Measurements from ENCODE around the gene CAMK2B. TPM values are rescaled to one million over a fixed set of nuclear protein-coding genes. Genes with fewer than 3 reads are reported as not detected.

The CAMK2B gene
- total and polyA plus RNA-seq, 2 of the 13 experiments (the other 11 are each of a cell fraction or from before 2014, with no cell fraction given): 0.27 to 0.48 TPM

DNA sequence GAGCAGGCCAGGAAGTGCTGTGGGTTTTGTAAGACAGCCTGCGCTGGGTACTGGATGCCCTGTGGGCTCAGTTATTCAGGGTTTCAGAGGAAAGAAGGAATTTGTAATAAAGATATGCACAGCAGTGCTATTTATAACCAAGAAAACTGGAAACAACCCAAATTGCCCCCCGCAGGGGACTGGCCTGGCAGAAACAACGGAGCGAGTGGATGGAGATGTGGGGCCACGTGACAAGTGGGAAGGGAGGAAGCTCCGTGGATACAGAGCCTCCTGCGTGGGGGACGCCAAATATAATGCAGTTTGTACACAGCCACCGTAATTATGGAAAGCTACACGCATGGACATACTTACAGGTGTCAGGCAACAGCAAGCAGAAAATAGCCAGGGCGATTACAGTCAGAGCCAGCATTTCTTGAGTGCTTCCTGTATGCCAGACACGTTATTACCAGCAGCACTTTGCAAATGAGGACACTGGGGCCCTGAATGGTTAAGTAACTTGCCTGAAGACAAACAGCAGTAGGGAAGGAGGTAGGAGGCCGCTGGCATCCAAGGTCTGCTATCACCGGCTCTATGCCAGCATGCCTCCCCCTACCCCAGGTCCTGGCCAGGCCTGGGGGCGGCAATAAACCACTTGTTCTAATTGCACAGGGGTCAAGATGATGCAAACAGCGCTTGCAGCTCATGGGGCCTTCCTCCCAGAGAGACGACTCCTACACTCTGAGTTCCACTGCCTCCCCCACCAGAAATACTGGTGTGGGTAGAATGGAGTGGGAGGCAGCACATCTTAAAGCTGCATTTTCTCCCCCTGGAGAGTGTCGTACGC is 8.7 kb upstream of the CAMK2B start:
- no peak overlapping the region for H3K4me3 ChIP-seq (replicated peaks in 1 of 3; ENCODE audit: insufficient read depth in 1 of 3, low read depth in 2 of 3, low read length in 3 of 3)
- H3K4me2 ChIP-seq (ENCODE audit: low read depth, low read length): no peak overlapping the region
- H3K27ac ChIP-seq (ENCODE audit: extremely low read length, insufficient read depth, low read length): no peak overlapping the region
- ChIA-PET POLR2A (no interaction called here), CTCF (ENCODE audit: low intra/inter-chr PET ratio, low total read pairs) (no interaction called here)
- no peak for TF ChIP-seq ZNF562 (CRISPR knock-in tag; IDR thresholded peaks at IDR 0.05; ENCODE audit: borderline replicate concordance)
- no peak for TF ChIP-seq WIZ (CRISPR knock-in tag; IDR thresholded peaks at IDR 0.05)
- no peak for TF ChIP-seq HNF1B (CRISPR knock-in tag; IDR thresholded peaks at IDR 0.05)
- TF ChIP-seq, protein P1, sequence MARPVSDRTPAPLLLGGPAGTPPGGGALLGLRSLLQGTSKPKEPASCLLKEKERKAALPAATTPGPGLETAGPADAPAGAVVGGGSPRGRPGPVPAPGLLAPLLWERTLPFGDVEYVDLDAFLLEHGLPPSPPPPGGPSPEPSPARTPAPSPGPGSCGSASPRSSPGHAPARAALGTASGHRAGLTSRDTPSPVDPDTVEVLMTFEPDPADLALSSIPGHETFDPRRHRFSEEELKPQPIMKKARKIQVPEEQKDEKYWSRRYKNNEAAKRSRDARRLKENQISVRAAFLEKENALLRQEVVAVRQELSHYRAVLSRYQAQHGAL (CRISPR knock-in tag; IDR thresholded peaks at IDR 0.05; ENCODE audit: not compliant biosample characterization): no peak
- H3K4me1 ChIP-seq (ENCODE audit: insufficient read depth, low read length): 0 out of 2 replicates have a peak, but pooled peaks cover 4% of the 10 kb centered on the region
- H4K20me1 ChIP-seq (ENCODE audit: insufficient read depth, low read length): no peaks in the 10 kb centered on the region
- intact Hi-C loops (cut with micrococcal nuclease; ENCODE audit: unreplicated experiment) (no loop called here), in situ Hi-C loops (cut with HindIII; ENCODE audit: extremely low pct_ligation_motif_present, low pct_unique_long_range_greater_than_20kb) (no loop called here)
- H3K9me3 ChIP-seq (ENCODE audit: low read length): no peaks in the 10 kb centered on the region
- H2AFZ ChIP-seq (ENCODE audit: low read length): no peak overlapping the region
- WGBS (ENCODE audit: low lambda C conversion rate): 24% methylated on average over 18 of the region's 19 CpGs
- DNase-seq (ENCODE audit: low spot score) (no peak), FAIRE-seq (no peak), ATAC-seq (no peak)
- H3K36me3 ChIP-seq (replicated peaks in 1 of 2; ENCODE audit: control insufficient read depth in 1 of 2, insufficient read depth in 2 of 2, low read length in 2 of 2): no peaks in the 10 kb centered on the region
- peaks cover 8 to 17% of the 10 kb centered on the region in 2 experiments; a peak in 4 of 5 replicates for H3K27me3 ChIP-seq (ENCODE audit: control insufficient read depth in 1 of 2, insufficient read depth in 2 of 2, low read length in 2 of 2)
- H3K9ac ChIP-seq (ENCODE audit: insufficient read depth, low read depth, low read length): no peak overlapping the region
- no TSS peak for BruUV-seq (replicated peaks)
- no peaks in the 10 kb centered on the region for H3K79me2 ChIP-seq (ENCODE audit: insufficient read depth, low read length)
